Measurements from ENCODE around the gene SEMA3E.

The SEMA3E gene

DNA sequence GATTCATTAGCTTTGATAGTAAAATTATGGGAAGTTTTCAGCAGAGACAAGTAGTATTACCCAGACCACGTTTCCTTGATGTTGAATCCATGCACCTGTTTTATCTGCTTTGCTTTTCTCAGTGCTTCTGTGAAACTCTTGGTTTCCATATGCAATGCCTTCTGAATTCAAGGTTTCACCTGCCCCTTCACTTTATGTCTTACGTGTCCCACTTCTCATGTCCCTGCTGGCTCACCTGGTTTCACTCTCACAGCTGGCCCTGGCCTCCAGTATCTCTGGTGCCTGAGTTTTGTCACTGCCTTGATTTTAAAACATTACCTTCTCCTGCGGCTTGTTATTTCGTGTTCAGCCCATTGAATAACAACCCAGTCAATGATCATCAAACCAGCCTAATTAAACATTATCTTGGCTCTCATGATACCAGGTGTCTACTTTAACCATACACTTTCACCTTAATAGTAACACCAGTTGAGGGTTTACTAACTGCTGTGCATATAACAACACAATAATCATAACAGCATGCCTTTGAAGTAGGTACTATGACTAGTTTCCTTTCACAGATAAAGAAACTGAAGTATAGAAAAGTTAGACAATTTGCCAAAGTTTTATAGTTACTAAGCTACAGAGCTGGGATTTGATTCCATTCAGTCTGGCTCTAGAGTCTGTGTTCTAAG is 310.5 kb downstream of the SEMA3E start:
- no peaks in the 10 kb centered on the region for H3K36me3 ChIP-seq (ENCODE audit: control insufficient read depth in 2 of 2, insufficient read depth in 1 of 2, low read length in 2 of 2)
- ChIA-PET CTCF (no interaction called here), POLR2A (no interaction called here)
- H3K4me1 ChIP-seq (ENCODE audit: control insufficient read depth, insufficient read depth, low read length): no peaks in the 10 kb centered on the region
- H3K4me3 ChIP-seq (ENCODE audit: low read depth, low read length): no peak overlapping the region
- no peaks in the 10 kb centered on the region for H3K9me3 ChIP-seq (ENCODE audit: control insufficient read depth, insufficient read depth, low read depth, low read length)
- no peak overlapping the region for H3K27ac ChIP-seq (ENCODE audit: extremely low read depth, low read depth, low read length)
- no peak for TF ChIP-seq ZNF335 (tag by site-specific recombination; conservative IDR thresholded peaks at IDR 0.05)
- no peak for TF ChIP-seq BCL11B (tag by site-specific recombination; IDR thresholded peaks at IDR 0.05; ENCODE audit: low read depth)
- TF ChIP-seq ZNF626 (tag by site-specific recombination; IDR thresholded peaks at IDR 0.05): no peak
- TF ChIP-seq HOXA7 (CRISPR knock-in tag; IDR thresholded peaks at IDR 0.05; ENCODE audit: borderline replicate concordance): no peak
- TF ChIP-seq, protein P1, sequence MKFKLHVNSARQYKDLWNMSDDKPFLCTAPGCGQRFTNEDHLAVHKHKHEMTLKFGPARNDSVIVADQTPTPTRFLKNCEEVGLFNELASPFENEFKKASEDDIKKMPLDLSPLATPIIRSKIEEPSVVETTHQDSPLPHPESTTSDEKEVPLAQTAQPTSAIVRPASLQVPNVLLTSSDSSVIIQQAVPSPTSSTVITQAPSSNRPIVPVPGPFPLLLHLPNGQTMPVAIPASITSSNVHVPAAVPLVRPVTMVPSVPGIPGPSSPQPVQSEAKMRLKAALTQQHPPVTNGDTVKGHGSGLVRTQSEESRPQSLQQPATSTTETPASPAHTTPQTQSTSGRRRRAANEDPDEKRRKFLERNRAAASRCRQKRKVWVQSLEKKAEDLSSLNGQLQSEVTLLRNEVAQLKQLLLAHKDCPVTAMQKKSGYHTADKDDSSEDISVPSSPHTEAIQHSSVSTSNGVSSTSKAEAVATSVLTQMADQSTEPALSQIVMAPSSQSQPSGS (tag by site-specific recombination; IDR thresholded peaks at IDR 0.05; ENCODE audit: low read depth): no peak
- TF ChIP-seq, protein P2, sequence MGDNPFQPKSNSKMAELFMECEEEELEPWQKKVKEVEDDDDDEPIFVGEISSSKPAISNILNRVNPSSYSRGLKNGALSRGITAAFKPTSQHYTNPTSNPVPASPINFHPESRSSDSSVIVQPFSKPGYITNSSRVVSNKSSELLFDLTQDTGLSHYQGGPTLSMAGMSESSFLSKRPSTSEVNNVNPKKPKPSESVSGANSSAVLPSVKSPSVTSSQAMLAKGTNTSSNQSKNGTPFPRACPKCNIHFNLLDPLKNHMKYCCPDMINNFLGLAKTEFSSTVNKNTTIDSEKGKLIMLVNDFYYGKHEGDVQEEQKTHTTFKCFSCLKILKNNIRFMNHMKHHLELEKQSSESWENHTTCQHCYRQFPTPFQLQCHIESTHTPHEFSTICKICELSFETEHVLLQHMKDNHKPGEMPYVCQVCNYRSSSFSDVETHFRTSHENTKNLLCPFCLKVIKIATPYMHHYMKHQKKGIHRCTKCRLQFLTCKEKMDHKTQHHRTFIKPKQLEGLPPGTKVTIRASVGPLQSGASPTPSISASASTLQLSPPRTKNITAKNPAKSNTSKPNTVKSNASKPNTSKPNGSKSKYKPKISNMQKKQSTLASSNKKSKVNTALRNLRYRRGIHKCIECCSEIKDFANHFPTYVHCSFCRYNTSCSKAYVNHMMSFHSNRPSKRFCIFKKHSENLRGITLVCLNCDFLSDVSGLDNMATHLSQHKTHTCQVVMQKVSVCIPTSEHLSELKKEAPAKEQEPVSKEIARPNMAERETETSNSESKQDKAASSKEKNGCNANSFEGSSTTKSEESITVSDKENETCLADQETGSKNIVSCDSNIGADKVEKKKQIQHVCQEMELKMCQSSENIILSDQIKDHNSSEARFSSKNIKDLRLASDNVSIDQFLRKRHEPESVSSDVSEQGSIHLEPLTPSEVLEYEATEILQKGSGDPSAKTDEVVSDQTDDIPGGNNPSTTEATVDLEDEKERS (tag by site-specific recombination; IDR thresholded peaks at IDR 0.05): no peak
- TF ChIP-seq, protein P3, sequence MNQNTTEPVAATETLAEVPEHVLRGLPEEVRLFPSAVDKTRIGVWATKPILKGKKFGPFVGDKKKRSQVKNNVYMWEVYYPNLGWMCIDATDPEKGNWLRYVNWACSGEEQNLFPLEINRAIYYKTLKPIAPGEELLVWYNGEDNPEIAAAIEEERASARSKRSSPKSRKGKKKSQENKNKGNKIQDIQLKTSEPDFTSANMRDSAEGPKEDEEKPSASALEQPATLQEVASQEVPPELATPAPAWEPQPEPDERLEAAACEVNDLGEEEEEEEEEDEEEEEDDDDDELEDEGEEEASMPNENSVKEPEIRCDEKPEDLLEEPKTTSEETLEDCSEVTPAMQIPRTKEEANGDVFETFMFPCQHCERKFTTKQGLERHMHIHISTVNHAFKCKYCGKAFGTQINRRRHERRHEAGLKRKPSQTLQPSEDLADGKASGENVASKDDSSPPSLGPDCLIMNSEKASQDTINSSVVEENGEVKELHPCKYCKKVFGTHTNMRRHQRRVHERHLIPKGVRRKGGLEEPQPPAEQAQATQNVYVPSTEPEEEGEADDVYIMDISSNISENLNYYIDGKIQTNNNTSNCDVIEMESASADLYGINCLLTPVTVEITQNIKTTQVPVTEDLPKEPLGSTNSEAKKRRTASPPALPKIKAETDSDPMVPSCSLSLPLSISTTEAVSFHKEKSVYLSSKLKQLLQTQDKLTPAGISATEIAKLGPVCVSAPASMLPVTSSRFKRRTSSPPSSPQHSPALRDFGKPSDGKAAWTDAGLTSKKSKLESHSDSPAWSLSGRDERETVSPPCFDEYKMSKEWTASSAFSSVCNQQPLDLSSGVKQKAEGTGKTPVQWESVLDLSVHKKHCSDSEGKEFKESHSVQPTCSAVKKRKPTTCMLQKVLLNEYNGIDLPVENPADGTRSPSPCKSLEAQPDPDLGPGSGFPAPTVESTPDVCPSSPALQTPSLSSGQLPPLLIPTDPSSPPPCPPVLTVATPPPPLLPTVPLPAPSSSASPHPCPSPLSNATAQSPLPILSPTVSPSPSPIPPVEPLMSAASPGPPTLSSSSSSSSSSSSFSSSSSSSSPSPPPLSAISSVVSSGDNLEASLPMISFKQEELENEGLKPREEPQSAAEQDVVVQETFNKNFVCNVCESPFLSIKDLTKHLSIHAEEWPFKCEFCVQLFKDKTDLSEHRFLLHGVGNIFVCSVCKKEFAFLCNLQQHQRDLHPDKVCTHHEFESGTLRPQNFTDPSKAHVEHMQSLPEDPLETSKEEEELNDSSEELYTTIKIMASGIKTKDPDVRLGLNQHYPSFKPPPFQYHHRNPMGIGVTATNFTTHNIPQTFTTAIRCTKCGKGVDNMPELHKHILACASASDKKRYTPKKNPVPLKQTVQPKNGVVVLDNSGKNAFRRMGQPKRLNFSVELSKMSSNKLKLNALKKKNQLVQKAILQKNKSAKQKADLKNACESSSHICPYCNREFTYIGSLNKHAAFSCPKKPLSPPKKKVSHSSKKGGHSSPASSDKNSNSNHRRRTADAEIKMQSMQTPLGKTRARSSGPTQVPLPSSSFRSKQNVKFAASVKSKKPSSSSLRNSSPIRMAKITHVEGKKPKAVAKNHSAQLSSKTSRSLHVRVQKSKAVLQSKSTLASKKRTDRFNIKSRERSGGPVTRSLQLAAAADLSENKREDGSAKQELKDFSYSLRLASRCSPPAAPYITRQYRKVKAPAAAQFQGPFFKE (tag by site-specific recombination; IDR thresholded peaks at IDR 0.05; ENCODE audit: borderline replicate concordance): no peak
- no peak for TF ChIP-seq ZNF426 (tag by site-specific recombination; IDR thresholded peaks at IDR 0.05)
- no peak for TF ChIP-seq ZFP69B (tag by site-specific recombination; IDR thresholded peaks at IDR 0.05)
- no peak for TF ChIP-seq ZNF768 (tag by site-specific recombination; IDR thresholded peaks at IDR 0.05)
- TF ChIP-seq, protein P4, sequence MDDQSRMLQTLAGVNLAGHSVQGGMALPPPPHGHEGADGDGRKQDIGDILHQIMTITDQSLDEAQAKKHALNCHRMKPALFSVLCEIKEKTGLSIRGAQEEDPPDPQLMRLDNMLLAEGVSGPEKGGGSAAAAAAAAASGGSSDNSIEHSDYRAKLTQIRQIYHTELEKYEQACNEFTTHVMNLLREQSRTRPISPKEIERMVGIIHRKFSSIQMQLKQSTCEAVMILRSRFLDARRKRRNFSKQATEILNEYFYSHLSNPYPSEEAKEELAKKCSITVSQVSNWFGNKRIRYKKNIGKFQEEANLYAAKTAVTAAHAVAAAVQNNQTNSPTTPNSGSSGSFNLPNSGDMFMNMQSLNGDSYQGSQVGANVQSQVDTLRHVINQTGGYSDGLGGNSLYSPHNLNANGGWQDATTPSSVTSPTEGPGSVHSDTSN (CRISPR knock-in tag; IDR thresholded peaks at IDR 0.05): no peak
- no peak for TF ChIP-seq ZFP41 (tag by site-specific recombination; IDR thresholded peaks at IDR 0.05; ENCODE audit: borderline replicate concordance)
- no peak for TF ChIP-seq ZNF76 (tag by site-specific recombination; IDR thresholded peaks at IDR 0.05; ENCODE audit: borderline replicate concordance, low read depth)
- TF ChIP-seq ZNF16 (tag by site-specific recombination; IDR thresholded peaks at IDR 0.05; ENCODE audit: low read depth): no peak
- no peak for TF ChIP-seq ZNF266 (tag by site-specific recombination; IDR thresholded peaks at IDR 0.05; ENCODE audit: low read depth)
- TF ChIP-seq ZNF169 (tag by site-specific recombination; IDR thresholded peaks at IDR 0.05): no peak
- no peak for TF ChIP-seq ZNF596 (tag by site-specific recombination; IDR thresholded peaks at IDR 0.05)
